ENCODE data around the gene UQCC5.

DNA sequence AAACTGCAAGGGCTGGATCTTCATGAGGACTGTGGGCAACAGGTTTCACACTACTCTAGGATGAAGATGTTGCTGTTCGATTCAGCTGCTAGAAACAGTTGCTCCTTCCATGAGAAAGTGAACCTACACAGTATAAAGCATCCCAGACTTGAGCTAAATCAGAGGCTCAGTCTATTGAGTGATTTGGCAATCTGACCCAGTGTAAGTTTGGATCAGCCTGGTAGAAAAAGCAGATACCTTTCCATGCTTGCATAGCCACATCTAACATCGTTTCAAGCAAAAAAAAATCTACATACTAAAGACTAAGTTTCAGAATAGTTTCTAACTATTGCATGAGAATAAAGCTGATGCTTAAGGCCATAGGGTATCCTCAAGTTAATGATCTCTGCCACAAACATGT, 4.6 kb downstream of the UQCC5 start:
- TF ChIP-seq, protein P1, sequence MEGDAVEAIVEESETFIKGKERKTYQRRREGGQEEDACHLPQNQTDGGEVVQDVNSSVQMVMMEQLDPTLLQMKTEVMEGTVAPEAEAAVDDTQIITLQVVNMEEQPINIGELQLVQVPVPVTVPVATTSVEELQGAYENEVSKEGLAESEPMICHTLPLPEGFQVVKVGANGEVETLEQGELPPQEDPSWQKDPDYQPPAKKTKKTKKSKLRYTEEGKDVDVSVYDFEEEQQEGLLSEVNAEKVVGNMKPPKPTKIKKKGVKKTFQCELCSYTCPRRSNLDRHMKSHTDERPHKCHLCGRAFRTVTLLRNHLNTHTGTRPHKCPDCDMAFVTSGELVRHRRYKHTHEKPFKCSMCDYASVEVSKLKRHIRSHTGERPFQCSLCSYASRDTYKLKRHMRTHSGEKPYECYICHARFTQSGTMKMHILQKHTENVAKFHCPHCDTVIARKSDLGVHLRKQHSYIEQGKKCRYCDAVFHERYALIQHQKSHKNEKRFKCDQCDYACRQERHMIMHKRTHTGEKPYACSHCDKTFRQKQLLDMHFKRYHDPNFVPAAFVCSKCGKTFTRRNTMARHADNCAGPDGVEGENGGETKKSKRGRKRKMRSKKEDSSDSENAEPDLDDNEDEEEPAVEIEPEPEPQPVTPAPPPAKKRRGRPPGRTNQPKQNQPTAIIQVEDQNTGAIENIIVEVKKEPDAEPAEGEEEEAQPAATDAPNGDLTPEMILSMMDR (IDR thresholded peaks at IDR 0.05 in 8 of 11, conservative IDR thresholded peaks at IDR 0.05 in 3 of 11), result no peak
- no peak for TF ChIP-seq POLR2AphosphoS5 (IDR thresholded peaks at IDR 0.05)

All from spleen (tissue), 7 donors.